EL (cell line): Measurements from ENCODE around the gene SMYD3.

Experiments used
- DNase-seq: peaks from one replicate; pipeline ENCODE4 v3.0.0-alpha.2; 2016

Gene SMYD3

DNA sequence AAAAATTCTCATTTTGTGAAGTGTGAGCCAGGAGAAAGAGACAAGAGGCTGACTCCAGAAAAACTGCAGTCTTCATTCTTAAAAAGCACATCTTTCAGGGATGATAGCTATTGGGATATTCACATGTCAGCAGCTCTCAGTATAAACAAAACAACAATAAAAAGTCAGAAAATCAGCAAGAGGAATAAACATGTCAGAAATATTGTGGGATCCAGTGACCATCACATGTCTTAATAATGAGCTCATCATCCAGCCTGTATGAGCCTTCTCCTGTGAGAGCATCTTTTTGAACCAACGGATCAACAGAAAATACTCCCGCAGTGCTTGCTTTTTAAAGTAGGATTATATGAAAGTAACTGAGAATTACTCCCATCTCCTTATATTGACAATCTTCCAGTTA lies 241.6 kb downstream of the SMYD3 start:
- DNase-seq: peak; percentile 12

DNA sequence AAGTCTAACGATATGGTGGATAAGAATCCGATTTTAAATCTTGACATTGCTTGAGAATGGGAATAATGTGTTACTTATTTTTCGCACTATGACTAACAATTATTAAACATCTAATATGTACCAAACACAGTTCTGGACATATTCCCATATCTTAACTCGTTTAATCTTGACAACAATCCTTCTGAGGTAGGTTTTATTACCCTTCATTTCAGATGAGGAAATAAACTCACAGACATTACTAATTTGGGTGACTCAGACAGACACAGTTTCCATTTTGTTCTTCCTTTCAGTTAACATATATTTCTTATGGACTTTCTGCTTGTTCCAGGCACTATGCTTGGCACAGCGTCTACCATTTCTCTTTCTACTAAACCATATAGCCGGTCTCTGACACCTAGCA lies 244.8 kb downstream of the SMYD3 start:
- DNase-seq: no peak

DNA sequence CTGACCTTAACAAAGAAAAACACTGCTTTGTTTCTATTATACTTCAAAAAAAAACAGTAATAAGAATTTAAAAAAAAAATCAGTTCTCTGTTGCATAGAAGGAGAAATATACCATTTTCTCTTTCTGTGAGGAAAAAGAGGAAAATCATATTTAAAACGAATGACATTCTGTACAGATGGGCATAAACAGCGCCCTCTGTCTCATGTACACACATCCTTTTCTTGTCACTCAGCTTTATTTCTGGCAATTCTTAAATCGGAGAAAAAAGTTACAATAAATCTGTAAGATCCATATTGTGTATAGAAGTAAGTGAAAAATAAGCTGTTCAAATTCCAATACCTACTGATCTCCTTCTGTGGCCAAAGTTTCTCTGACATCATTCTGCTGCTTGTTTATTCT lies 245.4 kb downstream of the SMYD3 start:
- no peak for DNase-seq

DNA sequence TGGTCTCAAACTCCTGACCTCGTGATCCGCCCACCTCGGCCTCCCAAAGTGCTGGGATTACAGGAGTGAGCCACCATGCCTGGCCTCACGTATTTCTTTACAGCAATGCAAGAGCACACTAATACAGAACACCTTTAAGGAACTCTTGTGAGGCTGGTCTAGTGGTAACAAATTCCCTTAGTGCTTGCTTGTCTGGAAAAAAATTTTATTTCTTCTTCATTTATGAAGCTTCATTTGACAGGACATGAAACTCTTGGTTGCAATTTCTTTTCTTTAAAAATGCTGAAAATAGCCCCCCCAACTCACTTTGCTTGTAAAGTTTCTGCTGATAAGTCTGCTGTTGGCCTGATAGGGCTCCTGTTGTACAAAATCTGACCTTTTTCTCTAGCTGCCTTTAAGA lies 248.8 kb downstream of the SMYD3 start:
- no peak for DNase-seq

DNA sequence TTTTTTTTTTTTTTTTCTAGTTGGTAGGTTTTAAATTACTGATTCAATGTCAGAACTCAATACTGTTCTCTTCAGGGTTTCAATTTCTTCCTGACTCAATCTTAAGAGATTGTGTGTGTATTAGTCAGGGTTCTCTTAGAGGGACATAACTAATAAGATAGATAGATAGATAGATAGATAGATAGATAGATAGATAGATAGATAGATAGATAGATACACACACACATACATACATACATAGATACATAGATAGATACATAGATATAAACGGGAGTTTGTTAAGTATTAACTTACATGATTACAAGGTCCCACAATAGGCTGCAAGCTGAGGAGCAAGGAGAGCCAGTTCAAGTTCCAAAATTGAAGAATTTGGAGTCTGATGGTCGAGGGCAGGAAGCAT lies 251.3 kb downstream of the SMYD3 start:
- DNase-seq: no peak

DNA sequence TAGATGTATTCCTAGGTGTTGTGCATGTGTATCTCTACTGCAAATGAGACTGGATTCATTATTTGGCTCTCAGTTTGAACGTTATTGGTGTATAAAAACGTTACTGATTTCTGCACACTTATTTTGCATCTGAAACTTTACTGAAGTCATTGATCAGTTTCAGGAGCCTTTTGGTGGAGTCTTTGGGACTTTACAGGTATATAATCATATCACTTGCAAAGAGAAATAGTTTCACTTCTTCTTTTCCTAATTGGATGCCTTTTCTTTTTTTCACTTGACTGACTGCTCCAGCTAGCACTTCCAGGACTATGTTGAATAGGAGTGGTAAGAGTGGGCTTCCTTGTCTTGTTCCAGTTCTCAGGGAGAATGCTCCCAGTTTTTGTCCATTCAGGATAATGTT lies 252.2 kb downstream of the SMYD3 start:
- DNase-seq: no peak

DNA sequence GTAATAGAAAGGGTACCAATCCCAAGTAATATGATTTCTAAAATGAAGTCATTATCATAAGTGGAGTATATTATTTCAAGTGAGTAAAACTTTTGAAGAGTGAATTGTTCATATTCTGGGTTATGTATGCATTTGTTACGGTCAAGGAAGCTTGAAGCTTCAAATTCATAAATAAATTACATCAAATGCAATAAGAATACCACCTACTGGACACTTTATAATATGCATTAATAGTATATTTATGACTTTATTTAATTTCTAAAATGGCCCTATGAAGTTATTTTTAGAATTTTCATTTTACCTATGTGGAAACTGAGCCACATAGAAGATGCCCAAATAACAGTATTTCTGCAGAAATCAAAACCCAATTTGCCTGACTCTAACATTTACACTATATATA lies 260.6 kb downstream of the SMYD3 start:
- no peak for DNase-seq

DNA sequence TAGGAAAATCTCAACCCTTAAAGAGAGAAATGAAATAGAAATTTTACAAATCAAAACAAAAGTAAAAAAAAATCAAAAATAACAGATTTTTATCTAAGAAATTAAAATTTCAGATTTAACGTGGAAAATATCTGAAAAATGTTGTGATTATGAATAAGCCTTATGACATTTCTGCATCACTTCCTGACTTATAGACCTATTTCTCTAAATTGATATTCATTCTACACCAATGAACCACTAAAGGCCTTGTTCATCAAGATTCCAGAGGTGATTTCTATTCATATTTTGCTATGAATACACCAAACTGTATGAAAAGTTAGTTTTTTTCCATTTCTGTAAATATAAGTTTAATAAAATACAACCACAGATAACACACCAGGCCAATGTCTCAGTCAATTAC lies 261.5 kb downstream of the SMYD3 start:
- DNase-seq: peak; percentile 12

DNA sequence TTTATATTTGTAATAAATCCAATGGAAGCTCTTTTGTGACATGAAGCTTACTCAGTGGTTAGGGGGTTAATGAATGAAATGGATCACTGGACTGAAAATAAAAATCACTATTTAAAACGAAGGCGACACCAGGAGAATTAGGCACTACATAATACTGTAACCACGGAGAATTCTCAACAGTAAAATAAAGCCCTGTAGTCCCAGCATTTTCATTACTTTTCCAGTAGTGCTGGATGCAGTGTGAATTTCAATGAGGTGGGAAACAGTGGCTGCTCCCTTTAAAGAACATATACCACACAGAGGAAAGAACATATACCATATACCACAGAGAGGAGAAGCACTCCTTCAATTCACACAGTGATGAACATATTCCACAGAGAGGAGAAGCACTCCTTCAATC lies 275.0 kb downstream of the SMYD3 start:
- no peak for DNase-seq

DNA sequence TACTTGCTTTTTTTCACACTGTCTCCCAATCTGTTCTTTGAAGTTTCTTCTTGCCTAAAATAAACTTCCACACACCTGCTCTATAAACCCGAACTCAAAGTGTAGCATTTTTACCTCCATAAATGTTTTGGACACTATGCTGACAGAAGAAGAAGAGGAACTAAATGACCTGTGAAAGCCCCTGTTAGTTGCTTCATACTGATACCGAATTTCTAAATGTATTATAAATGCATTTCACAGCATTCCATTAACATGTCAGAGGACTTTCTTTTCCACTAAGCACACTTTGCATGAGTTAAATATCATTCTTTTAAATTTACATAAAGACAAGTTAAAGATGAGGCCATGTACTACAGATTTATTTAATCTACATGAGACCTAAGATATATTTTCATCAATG lies 281.0 kb downstream of the SMYD3 start:
- DNase-seq: no peak

DNA sequence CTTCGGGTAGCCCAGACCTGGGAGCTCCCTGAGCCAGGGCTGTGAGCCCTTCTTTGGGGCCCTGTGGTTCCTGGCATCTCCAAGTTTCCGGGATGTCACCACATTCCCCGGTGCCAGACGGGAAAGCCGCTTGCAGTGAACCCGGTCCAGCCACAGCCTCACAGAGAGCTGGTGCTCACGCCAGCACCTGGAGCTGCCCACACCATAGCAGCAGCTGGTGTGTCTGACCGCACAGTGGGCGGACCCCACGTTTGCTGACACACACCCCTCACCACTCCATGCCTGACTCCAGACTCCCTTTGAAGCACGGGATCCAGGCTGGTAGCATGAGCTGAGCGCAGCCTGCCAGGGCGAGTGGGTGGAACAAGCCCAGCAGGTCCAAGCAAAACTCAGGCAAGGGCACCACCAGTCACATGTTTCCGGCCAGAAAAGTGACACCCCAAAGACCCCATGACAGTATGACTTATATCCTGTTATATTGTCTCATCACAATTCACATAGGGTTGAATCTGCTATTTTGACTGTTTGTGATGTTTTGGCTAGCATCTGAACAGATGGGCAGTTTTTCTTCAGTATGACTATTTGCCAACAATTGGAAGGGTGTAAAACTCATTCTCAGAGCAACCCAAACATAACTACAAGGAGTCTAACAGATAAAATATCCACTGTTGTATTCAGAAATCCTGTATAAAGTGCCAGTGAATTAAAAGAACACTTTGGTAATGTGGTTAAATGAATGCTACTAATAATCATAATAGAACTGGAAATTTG lies 285.4 kb downstream of the SMYD3 start:
- no peak for DNase-seq

DNA sequence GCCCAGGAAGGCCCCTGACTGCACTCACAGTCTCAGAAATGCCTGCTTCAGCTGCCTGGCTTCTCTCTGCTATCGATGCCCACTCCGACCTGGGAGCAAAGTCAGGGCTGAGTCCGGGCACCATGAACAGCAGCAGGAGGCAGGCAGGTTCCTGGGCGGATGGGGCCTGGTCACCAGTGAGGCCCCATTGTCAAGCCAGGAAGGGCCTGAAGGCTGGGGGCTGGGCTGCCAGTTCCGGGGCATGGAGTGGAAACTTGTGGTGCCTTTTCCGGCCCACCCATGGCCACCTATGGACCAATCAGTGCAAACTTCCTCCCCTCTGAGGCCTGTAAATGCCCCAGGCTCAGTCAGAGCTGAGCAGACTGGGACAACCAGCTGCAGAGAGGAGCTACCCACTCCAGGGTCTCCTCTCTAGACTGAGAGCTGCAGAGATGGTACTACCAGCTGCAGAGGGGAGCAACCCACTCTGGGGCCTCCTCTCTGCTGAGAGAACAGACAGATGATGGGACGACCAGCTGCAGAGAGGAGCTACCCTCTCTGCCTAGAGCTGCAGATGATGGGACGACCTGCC lies 286.5 kb downstream of the SMYD3 start:
- DNase-seq: no peak

DNA sequence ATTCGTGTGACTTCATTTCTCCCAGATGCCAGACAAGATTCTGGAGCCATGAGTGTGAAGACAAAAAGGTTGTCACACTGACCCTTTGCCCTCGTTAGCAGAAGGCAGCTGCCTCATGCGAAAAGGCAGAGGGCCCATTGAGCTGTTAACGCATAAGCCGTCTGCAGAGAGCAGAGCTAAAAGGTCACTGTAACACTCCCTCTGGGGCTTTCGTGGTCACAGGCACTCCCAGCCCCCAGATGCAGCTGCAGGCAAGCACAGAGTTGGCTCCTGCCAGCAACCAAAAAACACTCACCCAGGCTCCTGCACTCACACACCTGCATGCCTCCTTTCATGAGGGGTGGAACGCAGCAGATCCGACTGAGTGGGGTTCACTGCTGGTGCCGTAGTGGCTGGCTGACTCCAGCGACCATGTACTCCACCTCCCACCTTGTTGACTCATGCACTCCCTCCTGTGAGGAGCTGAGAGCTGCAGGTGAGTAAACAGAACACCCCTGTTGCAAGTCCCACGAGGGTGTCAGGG lies 287.5 kb downstream of the SMYD3 start:
- DNase-seq: peak; percentile 43

DNA sequence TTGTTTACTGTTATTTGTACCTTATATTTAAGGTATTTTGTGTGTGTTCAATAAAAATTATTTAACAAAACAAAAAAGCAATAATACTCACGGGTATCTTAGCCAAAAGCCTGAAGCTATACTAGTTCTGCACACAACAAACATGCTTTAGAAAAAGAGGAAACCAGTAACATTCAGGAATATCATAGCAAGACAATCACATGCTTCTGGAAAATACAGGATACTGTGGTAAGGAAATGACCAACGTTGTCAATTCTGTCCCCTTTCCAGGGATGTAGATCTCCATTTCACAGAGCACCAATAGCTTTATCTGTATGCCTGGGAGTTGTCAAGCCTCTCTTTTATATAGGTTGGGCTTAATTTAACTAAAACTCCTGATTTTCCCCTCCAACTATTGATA lies 288.4 kb downstream of the SMYD3 start:
- no peak for DNase-seq

DNA sequence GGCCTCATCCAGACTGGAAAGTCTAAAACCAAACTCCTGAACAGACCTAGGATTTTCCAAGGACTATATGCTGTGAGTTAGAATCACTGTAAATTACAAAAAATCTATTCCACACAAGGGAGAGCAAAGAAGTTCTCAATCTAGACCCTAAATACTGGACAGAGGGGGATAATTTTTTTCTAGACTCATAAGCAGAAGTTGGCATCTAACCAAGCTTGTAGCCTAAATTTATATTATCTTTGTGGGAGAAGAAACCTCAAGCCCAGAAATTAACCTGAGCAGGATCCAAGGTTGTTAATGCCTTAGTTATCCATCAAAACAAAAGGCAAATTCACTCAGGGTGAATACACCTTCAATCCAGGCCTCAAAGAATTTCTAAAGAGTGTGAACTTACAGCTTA lies 290.2 kb downstream of the SMYD3 start:
- no peak for DNase-seq

DNA sequence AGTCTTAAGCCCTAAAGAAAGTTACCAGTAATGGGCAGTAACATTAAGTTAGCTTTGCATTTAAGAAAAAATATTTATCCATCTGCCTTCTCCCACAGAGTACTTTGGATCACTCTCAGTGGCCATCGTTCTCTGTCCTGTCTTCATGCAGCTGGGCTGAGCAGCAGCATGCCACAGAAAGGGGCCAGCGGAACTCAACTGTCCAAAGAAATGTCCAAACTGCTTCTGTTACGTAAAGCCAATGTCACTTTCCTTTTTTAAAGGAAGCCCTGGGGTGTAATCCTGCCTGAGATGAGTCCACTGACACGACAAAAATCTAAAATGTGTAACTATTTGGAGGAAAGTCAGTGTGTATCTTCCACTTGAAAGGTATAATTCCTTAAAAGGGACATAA lies 291.6 kb downstream of the SMYD3 start:
- DNase-seq: no peak

DNA sequence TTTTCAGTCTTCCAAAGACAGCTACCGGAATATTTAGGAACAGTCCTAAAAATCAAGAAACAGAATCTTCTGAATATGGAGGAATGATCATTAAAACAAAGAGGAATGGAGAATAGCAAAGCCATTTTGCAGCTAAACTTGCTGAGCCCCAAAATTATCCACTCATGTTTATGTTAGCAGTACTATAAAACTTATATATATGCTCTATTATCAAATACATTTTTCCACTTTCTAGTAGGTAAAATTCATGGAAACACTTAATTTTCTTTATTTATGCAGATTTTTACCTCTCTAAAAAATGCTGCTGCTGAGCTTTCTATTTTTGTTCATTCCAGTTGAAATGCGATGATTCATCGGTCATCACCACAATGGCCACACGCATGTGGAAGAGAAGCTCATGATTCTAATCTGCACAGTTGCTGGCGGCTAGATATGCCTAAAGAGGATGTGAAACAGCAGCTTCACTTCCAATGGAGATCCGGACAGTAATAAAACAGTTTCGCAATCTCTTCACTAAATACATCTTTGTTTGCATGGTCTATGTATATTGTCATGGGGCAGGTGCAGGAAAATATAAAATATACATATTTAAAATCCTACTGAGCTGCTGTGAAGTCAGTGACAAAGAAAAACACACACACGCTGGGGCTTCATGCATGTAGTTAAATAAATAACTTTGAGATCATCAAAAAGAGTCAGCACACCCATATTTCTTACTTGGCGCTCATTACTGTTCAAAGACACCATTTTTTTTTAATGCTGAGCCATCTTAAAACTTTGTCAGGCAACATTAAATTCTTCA lies 292.2 kb downstream of the SMYD3 start:
- peak; percentile 94 for DNase-seq

DNA sequence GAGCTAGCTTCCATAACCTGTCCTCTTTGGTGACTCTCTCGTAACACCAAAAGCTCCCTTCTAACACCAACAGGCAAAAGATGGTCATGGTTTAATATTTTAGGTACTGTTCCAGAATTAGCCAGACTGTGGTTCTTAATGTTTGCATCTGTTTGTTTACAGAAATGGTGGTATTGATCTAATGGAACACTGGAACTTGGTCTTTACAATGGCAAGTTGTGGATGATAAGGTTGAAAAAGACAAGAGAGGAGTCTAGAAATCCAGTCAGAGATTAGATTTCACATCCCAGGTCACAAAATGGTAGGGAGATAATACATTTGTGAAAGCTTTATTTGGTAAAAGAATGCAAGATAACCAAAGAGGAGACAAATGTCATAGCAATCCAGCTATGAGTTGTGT lies 293.1 kb downstream of the SMYD3 start:
- no peak for DNase-seq

DNA sequence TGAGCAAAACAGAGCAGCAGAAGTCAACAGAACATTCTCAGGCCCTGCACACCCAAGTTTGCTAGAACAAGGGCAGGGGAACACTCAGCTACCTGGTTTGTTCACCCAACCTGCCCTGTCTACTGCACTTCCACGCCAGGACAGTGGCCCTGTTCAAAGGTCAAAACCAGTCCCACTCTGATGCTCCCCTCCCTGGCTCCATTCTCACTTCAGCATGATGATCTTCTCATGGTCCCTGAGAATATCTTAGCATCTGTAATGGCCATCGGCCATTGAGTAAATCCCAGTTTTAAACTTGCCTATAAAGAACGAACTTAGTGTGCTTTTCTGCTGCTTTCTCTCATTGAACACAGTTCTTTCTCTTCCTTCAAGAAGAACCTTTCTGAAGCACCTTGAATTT lies 293.6 kb downstream of the SMYD3 start:
- DNase-seq: no peak

DNA sequence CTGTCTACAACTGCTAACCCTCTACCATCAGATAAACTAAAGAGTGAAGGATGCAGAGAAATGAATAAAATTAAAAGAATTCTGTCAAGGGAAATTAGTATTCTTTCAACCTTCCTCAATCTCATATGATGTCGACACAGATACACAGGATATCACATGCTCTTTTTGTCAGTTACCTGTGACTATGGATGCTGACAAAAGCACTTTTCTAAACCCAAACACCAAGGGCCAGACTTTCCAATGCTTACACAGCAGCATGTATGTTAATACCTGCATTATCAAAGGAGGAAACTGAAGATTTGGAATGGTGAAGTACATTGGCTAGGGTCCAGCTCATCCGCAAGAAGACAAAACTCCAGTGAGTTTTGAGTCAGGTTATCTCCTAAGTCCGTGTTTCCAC lies 294.0 kb downstream of the SMYD3 start:
- DNase-seq: no peak

DNA sequence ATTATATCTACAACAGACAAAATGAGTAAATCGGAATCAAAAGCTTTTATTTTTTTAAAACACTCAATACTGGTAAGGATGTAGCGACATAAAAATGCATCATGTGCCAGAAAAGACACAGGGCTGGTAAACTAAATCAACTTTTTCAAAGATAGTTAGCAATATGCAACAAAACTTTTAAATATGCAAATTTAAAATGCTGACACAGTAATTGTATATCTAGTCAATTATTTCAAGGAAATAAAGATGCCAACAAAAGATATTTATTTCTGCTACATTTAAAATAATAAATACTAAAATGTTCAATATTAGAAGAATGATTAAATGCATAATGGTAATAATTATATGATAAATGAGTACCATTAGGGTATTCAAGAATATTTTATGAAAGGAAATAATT lies 295.1 kb downstream of the SMYD3 start:
- DNase-seq: no peak

DNA sequence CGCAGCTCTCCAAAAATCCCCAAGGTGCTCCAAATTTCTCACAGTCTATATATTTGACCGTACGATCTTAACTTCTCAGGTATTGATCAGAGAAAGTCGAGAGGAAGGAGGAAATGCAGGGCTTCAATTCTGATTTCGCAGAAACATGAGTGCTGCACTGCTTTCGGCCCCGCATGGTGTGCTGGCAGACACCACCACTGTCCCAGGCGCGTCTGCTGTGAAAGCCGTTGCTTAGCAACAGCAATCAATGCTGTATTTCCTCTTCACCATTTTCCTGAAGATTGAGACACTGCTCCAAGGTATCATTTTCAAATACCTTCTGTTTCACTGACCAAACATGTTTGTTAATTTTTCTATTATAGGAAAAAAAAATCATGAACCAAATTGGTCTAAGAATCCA lies 296.3 kb downstream of the SMYD3 start:
- DNase-seq: no peak

DNA sequence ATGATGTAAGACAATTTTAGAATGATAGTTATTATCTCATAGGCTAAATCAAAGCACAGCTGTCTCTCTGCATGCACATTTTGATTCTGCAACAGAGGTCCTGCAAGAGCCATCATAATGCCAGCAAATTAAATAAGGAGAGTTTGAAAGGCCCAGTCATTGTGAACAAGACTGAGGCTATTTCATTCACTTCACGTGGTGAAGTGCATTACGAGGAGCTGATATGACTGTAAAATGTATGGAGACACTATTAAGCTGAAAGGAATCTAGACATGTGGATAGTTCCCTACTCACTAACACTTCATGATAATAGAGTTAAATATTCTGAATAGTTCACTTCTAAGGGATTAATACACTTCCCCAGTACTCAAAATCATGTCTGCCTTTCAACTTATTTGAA lies 299.0 kb downstream of the SMYD3 start:
- DNase-seq: no peak

DNA sequence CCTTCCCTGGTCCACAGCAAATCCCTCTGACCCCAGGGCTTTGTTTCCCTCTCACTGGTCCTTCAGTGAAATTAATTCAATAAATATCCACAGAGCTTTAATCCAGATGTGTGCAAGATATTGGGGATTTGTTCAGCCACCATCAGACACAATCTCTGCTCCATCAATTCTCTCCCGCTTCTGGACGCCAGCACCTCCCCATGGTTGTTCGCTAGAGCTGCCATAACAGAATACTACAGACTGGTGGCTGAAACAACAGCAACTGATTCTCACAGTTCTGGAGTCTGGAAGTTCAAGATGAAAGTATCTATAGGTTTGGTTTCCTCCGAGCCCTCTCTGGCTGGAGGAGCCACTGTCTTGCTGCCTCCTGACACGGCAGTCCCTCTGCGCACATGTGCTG lies 303.9 kb downstream of the SMYD3 start:
- no peak for DNase-seq
